GM21447 (cell line): ENCODE data around the gene PHYHIPL.

Source experiments
- ATAC-seq: cut with Tn5 transposase; IDR thresholded peaks from one replicate; pipeline ENCODE4 v1.9.1; 2021; ENCODE audit not compliant: unreplicated experiment

The PHYHIPL gene

GRCh38 chr10:59252491-59252890 lies 76.0 kb downstream of the PHYHIPL start:
- ATAC-seq, result no peak

- ATAC-seq, result no peak
Observed at GRCh38 chr10:59255463-59255862, 79.0 kb downstream of the PHYHIPL start.

DNA sequence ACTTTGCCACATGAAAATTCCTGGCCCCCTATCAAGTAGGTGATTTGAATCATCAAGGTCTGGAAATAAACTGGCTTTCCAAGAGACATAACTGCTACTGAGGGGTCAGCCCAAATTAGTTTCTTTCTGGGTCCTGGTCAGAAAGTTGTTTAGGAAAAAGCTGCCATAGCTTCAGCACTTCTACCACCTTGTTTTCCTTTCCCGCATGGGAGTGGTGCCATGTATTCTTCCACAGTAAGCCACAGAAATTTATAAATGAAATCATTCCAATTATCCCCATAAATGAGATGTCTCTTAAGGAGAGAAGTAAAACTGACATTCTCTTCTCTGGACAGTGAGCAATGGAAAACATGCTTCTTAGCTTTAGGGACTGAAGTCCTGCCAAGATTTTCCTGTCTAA lies 80.8 kb downstream of the PHYHIPL start:
- no peak for ATAC-seq

DNA sequence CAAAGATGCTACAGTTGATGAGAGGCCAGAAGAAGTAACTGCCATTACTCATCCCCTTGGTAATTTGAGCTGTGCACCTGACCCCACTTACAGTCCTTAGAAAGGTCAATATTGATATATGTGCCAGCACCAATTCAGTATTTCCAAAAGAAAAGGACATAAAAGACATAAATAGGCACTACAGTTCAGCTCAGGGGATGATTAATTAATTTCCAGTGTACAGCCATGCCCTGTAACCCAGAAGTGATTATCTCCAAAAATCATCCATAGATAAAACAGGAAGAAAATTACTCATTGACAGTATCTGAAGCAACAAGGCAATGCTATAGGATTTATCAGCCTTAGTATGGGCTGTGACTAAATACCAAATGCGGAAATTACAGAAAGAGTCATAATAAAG lies 82.4 kb downstream of the PHYHIPL start:
- ATAC-seq, result no peak

GRCh38 chr10:59265141-59265540 lies 88.7 kb downstream of the PHYHIPL start:
- no peak for ATAC-seq

GRCh38 chr10:59266321-59266720 lies 89.9 kb downstream of the PHYHIPL start:
- ATAC-seq, result no peak

DNA sequence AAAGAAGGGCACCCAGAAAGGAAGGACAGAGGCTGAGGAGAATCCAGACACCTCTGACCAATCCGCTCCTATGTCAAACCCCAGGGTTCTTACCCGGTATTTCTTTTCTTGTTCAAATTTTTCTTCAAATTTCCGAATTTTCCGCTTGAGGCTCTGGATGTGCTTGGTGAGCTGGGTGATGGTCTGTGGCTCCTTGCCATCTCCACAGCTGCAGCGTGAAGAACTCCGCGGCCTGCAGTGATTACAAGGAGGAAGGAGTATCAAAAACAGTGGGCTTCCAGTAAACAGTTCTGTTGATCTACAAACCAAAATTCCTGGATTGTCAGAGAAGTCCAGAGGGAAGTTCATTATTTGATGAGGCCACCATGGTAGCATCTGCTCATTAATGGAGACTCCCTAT lies 92.0 kb downstream of the PHYHIPL start:
- ATAC-seq, result no peak

GRCh38 chr10:59269651-59270050 lies 93.2 kb downstream of the PHYHIPL start:
- ATAC-seq, result no peak

- no peak for ATAC-seq
Observed at GRCh38 chr10:59270492-59270891, 94.0 kb downstream of the PHYHIPL start.

DNA sequence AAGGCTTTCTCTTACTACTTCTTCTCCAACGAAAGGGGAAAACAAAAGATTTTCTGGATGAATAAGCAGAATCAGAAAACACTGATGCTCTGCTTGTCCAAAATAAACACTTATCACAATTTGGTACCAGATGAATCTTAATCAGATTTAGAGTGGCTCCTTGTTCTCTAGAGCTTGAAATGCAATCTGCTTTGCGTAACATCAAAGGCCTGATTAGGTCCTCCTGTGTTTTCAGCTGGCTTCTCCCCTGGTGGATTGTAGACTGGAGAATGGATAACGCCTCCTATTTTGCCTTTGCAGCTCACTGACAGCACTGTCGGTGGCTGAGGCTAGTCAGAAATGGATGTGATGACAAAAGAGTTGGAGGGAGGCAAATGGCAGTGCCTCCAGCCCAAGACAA lies 94.7 kb downstream of the PHYHIPL start:
- no peak for ATAC-seq

GRCh38 chr10:59272061-59272460 lies 95.6 kb downstream of the PHYHIPL start:
- ATAC-seq, result no peak

DNA sequence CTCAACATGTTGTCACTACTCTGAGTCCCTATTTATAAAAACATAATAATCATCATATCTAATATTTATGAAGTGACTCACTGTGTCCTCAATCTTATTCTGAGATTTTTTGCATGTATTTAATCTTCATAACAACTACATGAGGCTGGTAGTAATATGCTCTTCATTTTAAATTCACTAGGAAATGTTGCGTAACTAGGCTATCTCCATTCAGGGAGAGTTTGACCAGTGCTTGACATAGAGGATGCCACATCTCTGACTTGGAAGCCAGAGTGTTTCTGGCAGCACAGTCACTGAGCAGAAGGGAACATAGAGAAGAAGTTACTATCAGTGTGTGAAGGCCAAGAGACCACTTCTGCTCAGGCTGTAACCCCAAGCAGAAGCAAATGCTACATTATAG lies 97.0 kb downstream of the PHYHIPL start:
- no peak for ATAC-seq

DNA sequence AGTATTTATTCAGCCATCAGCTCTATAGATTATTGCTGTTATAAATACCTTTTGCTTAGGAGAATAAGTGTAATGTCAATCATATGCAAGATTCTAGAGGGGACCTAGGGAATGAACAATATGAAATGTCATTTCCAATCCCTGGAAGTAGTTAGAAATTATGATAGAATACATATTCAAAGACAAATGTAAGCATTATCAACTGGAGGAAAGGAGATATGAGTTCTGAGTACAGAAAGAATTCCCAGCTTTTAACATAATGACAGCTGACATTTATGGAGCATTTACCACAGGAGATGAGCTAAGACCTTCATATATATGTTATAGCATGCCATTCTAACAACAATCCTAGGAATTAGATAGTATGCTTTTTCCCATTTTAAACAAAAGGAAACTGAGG lies 99.7 kb downstream of the PHYHIPL start:
- no peak for ATAC-seq

DNA sequence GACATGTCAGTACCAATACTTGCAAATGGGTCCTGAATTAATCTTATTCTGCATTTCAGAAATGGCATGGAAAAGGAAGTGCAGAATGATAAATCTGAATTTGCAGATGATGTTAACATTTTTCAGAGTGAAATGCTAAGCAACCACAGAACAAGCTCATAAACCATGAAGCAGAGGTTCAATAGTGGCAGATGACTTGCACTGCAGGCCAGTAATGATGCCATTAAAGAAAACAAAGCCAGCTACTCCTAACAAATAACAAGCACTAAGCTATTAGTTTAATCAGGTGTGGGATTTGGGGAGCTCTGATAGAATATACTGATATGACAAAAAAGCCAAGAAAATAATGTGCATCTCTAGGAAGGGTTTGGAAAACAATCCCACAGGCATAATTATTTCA lies 100.5 kb downstream of the PHYHIPL start:
- ATAC-seq, result no peak

- no peak for ATAC-seq
Observed at GRCh38 chr10:59279476-59279875, 103.0 kb downstream of the PHYHIPL start.

DNA sequence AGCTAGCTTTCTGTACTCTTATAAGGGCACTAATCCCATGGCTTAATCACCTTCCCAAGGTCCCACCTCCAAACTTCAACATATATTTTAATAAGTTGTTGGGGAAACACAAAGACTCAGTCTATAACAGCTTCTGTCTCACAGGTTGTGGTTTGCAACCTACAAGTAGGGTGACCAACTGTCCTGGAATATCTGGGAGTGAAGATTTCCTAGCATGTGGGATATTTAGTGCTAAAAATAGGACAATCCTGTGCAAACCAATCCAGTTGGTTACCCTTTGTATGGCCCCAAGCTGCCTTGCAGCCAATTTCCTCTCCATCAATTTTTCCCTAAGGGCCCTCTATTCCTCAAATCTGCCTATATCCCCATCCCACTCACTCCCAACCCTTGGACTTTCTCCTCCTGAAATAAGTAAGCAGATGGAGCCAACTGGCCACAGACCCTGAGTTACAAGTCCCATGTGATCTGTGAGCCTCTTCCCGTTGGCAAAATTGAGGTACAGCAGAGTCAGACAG lies 103.6 kb downstream of the PHYHIPL start:
- no peak for ATAC-seq

GRCh38 chr10:59281861-59282260 lies 105.4 kb downstream of the PHYHIPL start:
- no peak for ATAC-seq

DNA sequence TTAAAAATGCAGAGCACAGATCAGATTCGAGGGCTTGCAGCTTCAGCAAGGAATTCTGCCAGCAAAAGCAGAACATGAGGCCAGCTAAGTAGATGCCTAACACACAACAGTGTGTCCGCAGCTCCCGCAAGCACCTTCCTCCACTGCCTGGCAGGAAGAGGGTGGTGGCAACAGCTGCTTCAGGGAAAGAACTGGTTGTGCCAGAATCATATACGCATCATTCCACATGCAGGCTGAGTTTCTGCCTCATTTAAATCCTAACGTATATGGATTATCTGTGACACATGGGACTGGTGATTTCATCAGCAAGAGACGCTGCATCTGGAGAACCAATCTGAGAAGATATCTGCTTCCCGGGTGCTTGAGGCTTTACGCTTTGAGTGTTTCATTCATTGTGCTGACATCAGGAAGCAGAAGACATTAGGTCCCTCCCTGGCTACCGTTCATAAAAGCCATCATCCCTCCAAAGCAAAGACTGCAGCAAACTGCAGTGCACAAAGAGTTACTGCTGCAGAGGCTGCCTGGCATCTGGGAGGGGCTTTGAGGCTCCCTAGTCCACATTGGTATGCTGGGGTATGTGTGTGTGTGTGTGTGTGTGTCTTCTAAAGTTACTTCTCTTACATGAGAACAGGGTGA lies 107.1 kb downstream of the PHYHIPL start:
- no peak for ATAC-seq

GRCh38 chr10:59284118-59284975 lies 107.9 kb downstream of the PHYHIPL start:
- no peak for ATAC-seq

DNA sequence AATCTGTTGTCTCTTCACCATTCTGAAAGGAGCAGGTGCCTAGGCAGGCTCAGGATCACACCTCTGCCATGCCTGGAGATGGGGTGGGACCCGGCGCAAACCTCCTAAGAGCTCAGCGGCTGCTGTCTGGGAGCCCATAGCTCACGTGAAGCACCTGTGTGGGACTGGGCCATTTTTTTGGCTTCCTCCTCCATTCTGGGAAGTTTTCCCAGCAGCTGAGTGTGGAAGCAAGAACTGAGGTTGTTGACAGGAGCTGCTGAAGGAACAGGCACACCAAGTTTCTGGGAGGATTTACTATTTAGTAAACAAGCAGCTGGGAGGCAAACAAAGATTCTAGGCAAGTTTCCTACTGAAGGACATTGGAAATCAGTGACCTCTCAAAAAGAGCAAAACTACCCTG lies 108.6 kb downstream of the PHYHIPL start:
- ATAC-seq, result no peak

DNA sequence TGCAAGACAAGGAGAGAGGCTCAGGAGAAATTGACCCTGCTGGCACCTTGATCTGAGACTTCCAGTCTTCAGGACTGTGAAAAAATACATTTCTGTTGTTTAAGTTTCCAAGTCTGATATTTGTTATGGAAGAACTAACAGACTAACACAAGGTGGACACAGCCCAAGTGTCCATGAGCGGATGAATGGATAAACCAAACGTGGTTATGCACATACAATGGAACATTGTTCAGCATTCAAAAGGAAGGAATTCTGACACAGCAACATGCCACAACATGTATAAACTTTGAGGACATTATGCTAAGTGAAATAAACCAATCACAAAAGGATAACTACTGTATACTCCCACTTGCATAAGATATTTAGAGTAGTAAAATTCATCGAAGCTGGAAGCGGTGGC lies 109.4 kb downstream of the PHYHIPL start:
- no peak for ATAC-seq

DNA sequence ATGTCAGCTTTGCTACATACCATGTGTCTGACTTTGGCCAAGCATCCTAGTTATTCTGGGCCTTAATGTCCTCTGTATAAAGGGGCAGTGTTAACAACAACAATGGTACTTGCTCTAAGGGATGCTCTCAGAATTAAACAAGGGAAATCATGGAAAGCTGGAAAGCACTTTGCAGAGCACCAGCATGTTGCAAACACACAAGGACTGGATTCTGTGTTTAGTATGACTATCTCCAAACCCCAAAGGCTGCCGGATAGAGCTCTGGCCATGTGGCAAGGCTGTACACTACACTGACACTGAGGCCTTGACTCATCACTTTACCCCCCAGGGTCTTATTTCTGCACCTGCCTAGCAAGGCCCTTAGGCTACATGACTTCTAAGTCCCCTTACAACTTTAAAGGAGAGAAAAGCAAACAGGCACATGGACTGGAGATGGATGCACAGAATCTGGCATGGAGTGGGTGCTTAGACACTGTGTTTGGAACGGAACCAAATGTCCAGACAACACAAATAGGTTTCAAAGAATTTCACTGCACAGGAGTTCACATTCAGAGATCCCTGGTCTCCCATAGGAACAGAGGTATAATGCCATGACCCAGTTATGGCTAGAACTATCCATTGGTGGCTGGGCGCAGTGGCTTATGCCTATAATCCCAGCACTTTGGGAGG lies 111.3 kb downstream of the PHYHIPL start:
- no peak for ATAC-seq
